GM12878 (cell line): ENCODE measurements around the gene SORL1.

Source experiments
- EZH2 ChIP-seq: IDR thresholded peaks from 2 replicates; pipeline ENCODE4 v1.6.1; 2012; ENCODE audit warnings: low read depth, mild to moderate bottlenecking, control low read depth, inconsistent platforms, low read length, borderline replicate concordance; ENCODE audit not compliant: control insufficient read depth
- HCFC1 ChIP-seq: fragments of 150-350 bp; IDR thresholded peaks from 2 replicates; pipeline ENCODE4 v1.6.1; 2014; ENCODE audit warnings: low read length
- MTA3 ChIP-seq: IDR thresholded peaks from 2 replicates; pipeline ENCODE4 v1.6.1; 2012; ENCODE audit warnings: low read length, inconsistent platforms, borderline replicate concordance
- POLR2AphosphoS5 ChIP-seq: IDR thresholded peaks from 2 replicates; pipeline ENCODE4 v1.6.1; 2011; ENCODE audit warnings: mild to moderate bottlenecking, low read length, inconsistent platforms
- TAF1 ChIP-seq: IDR thresholded peaks from 2 replicates; pipeline ENCODE4 v1.6.1; 2011; ENCODE audit warnings: mild to moderate bottlenecking, low read depth, low read length, borderline replicate concordance
- TF ChIP-seq, protein P1 (sequence below): fragments of 450-650 bp; IDR thresholded peaks from 2 replicates; pipeline ENCODE4 v1.6.1; 2017; ENCODE audit warnings: mild to moderate bottlenecking

- no peak for TF ChIP-seq MTA3
- no peak for TF ChIP-seq EZH2
- TF ChIP-seq HCFC1: no peak
- TF ChIP-seq, protein P1, sequence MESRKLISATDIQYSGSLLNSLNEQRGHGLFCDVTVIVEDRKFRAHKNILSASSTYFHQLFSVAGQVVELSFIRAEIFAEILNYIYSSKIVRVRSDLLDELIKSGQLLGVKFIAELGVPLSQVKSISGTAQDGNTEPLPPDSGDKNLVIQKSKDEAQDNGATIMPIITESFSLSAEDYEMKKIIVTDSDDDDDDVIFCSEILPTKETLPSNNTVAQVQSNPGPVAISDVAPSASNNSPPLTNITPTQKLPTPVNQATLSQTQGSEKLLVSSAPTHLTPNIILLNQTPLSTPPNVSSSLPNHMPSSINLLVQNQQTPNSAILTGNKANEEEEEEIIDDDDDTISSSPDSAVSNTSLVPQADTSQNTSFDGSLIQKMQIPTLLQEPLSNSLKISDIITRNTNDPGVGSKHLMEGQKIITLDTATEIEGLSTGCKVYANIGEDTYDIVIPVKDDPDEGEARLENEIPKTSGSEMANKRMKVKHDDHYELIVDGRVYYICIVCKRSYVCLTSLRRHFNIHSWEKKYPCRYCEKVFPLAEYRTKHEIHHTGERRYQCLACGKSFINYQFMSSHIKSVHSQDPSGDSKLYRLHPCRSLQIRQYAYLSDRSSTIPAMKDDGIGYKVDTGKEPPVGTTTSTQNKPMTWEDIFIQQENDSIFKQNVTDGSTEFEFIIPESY: no peak
- no peak for TF ChIP-seq POLR2AphosphoS5
- TF ChIP-seq TAF1: no peak
These were observed 3.0 kb downstream of the SORL1 start for GRCh38 chr11:121455115-121455514.
